ENCODE results near the gene SEMA4C. TPM values are rescaled to one million over a fixed set of nuclear protein-coding genes. Genes with fewer than 3 reads are reported as not detected.

SEMA4C gene
- 10 to 100 TPM in 2 of 6 donors, 1 to 10 TPM in 4; 6.7 to 21.8 (median 8.3) TPM for total RNA-seq
- polyA plus RNA-seq, result 10 to 100 TPM; 14.0 to 17.2 TPM

GRCh38 chr2:96869822-96870625 lies at the start of gene SEMA4C:
Gene SEMA4C (minus strand): TSS chr2:96870080. CDS start chr2:96867886, 2,194 bp downstream.
- no peaks in the 10 kb centered on the region for H3K9me3 ChIP-seq
- 2 to 4% methylated on average over 51 to 93 of the region's 93 CpGs for WGBS, 2 donors
- intact Hi-C loops (cut with DNase I), result no loop called here
- peak; percentile 36 to 61 (median 54) for ATAC-seq
- peak within 1 kb of the TSS; percentile 75 to 89 (median 88) for H3K27ac ChIP-seq
- FAIRE-seq, result no peak
- H3K4me1 ChIP-seq, result peaks cover 0 to 11% (median 0%) of the 10 kb centered on the region in 3 donors
- peak within 1 kb of the TSS; percentile 86 to 95 (median 90) for H3K4me3 ChIP-seq
- peak; percentile 53 to 86 (median 66) for DNase-seq
- no peak for TF ChIP-seq CTCF (IDR thresholded peaks at IDR 0.05)
- peaks cover 0 to 8% (median 0%) of the 10 kb centered on the region in 3 donors for H3K36me3 ChIP-seq
- H3K27me3 ChIP-seq, result no peaks in the 10 kb centered on the region

- FAIRE-seq, result no peak
- Histone ChIP-seq H3K9me3 (no peaks in the 10 kb centered on the region), H3K4me1 (no peaks in the 10 kb centered on the region), H3K27ac (no peak overlapping the region), H3K4me3 (no peak overlapping the region), H3K36me3 (no peaks in the 10 kb centered on the region), H3K27me3 (no peaks in the 10 kb centered on the region)
- no peak for TF ChIP-seq CTCF (IDR thresholded peaks at IDR 0.05)
- ATAC-seq, result no peak
- intact Hi-C loops (cut with DNase I), result no loop called here
- 73 to 82% methylated on average over 19 of the region's 19 CpGs for WGBS, 2 donors
- DNase-seq, result no peak
Observed at GRCh38 chr2:96918754-96919550, 49.1 kb upstream of the SEMA4C start.

- no peak for TF ChIP-seq CTCF (IDR thresholded peaks at IDR 0.05)
- H3K4me1 ChIP-seq, result no peaks in the 10 kb centered on the region
- H3K4me3 ChIP-seq, result no peak overlapping the region
- intact Hi-C loops (cut with DNase I), result no loop called here
- no peak for DNase-seq
- no peak overlapping the region for H3K27ac ChIP-seq
- H3K36me3 ChIP-seq, result no peaks in the 10 kb centered on the region
- no peak for FAIRE-seq
- no peaks in the 10 kb centered on the region for H3K9me3 ChIP-seq
- no peaks in the 10 kb centered on the region for H3K27me3 ChIP-seq
- ATAC-seq, result no peak
Observed at GRCh38 chr2:96918092-96918753, 48.3 kb upstream of the SEMA4C start.

GRCh38 chr2:96916646-96917543 lies 47.0 kb upstream of the SEMA4C start:
- H3K27me3 ChIP-seq, result no peaks in the 10 kb centered on the region
- 59 to 68% methylated on average over 22 of the region's 22 CpGs for WGBS, 2 donors
- no peak overlapping the region for H3K27ac ChIP-seq
- DNase-seq (no peak), ATAC-seq (no peak), FAIRE-seq (no peak)
- H3K4me3 ChIP-seq, result no peak overlapping the region
- no peaks in the 10 kb centered on the region for H3K9me3 ChIP-seq
- no peak for TF ChIP-seq CTCF (IDR thresholded peaks at IDR 0.05)
- intact Hi-C loops (cut with DNase I), result no loop called here
- no peaks in the 10 kb centered on the region for H3K4me1 ChIP-seq
- no peaks in the 10 kb centered on the region for H3K36me3 ChIP-seq
